Lower leg skin (tissue), 3 donors: ENCODE results near the gene B3GNT2.

ENCODE experiments used
- CTCF ChIP-seq, 3 donors: fragments of 450-650 bp; IDR thresholded peaks; one replicate each; pipeline ENCODE4 v1.5.1; 2016; ENCODE audit warnings: antibody characterized with exemption in 3 of 3, mild to moderate bottlenecking in 3 of 3, moderate library complexity in 2 of 3
- POLR2A ChIP-seq, 2 donors: fragments of 450-650 bp; IDR thresholded peaks; one replicate each; pipeline ENCODE4 v1.6.1; 2016 to 2017; ENCODE audit warnings: antibody characterized with exemption in 2 of 2, mild to moderate bottlenecking in 1 of 2, moderate library complexity in 1 of 2

- TF ChIP-seq POLR2A (IDR thresholded peaks at IDR 0.05) (no peak), CTCF (IDR thresholded peaks at IDR 0.05) (no peak)
These were observed 21.5 kb downstream of the B3GNT2 start for GRCh38 chr2:62217421-62217820.
